Ovary (tissue), 9 donors: Measurements from ENCODE around the gene MGST2. TPM values are rescaled to one million over a fixed set of nuclear protein-coding genes. Genes with fewer than 3 reads are reported as not detected.

Experiments used
- DNase-seq, 5 donors: peaks; one replicate each; pipeline ENCODE4 v3.0.0-alpha.2; 2019 to 2020
- H3K27ac ChIP-seq, 2 donors: fragments of 200-600 bp; one replicate each; pipeline versions ENCODE4 v1.5.1 to v1.8.0; 2019 to 2022
- H3K27me3 ChIP-seq: fragments of 200-600 bp; one replicate; pipeline ENCODE4 v1.8.0; 2022
- H3K36me3 ChIP-seq: fragments of 200-600 bp; sonication (generic); one replicate; pipeline ENCODE4 v1.5.1; 2019
- H3K4me1 ChIP-seq: one replicate; pipeline ENCODE4 v1.8.1; 2013; ENCODE audit warnings: mild to moderate bottlenecking, moderate library complexity; ENCODE audit not compliant: insufficient read depth
- H3K4me3 ChIP-seq: fragments of 200-600 bp; sonication (generic); one replicate; pipeline ENCODE4 v1.5.1; 2017
- H3K9me3 ChIP-seq, 2 donors: fragments of 200-600 bp in 1 of 2; sonication (generic) in 1 of 2; one replicate each; pipeline versions ENCODE4 v1.5.1 to v1.8.1; 2013 to 2019; ENCODE audit warnings: mild to moderate bottlenecking in 1 of 2, moderate library complexity in 1 of 2
- CTCF ChIP-seq, 3 donors: fragments of 450-650 bp in 2 of 3; fragments of 200-600 bp in 1 of 3; IDR thresholded peaks; one replicate each; pipeline versions ENCODE4 v1.5.1 to v1.8.0; 2016 to 2022; ENCODE audit warnings: antibody characterized with exemption in 3 of 3, mild to moderate bottlenecking in 1 of 3
- EP300 ChIP-seq: sonication (generic); formaldehyde crosslinking; IDR thresholded peaks from one replicate; pipeline ENCODE4 v1.6.1; 2017; ENCODE audit warnings: antibody characterized with exemption
- POLR2A ChIP-seq: fragments of 450-650 bp; IDR thresholded peaks from one replicate; pipeline ENCODE4 v1.6.1; 2017; ENCODE audit warnings: antibody characterized with exemption, mild to moderate bottlenecking, moderate library complexity
- WGBS, 3 donors: extraction: QIAGEN DNeasy Blood & Tissue Kit in 1 of 3; methylation state at CpG; one replicate each; pipeline versions ENCODE4 v1.1.5 to v1.1.7; 2013 to 2017; 5-methylcytosine and 5-hydroxymethylcytosine counted together
- intact Hi-C, 4 donors: fragments of 100-400 bp; cut with DNase I; formaldehyde crosslinking; loops; one replicate each; pipeline versions ENCODE4 v1.11.0 to v1.15.1; 2022 to 2023
- polyA plus RNA-seq, 2 donors: library from polyadenylated mRNA; stranded (reverse); fragments of 200-250 nt in 1 of 2; fragments of 350-450 nt in 1 of 2; fragmentation: Illumina TruSeq in 1 of 2; extraction: RNeasy Lipid Tissue Mini Kit (QIAGEN cat#74804) in 1 of 2; gene quantifications; one replicate each; pipeline ENCODE4 v1.2.3, GENCODE V29; 2013 to 2014
- total RNA-seq, 7 donors: library from RNA; depleted of rRNA in 2 of 7; stranded (reverse); fragments of >200 nt in 2 of 7; fragmentation: NEBNext Ultra II Directional in 3 of 7; extraction: Animal tissue kit (Norgen Biotek cat#: 25700) in 3 of 7; gene quantifications; one replicate each; pipeline versions ENCODE4 v1.1.0 to v1.2.4, GENCODE V29; 2016 to 2023
- donor health status: DM: no; HTN: no; CAD: no; lungs with moderate emphysema.
- donor health status: DM: no; HTN: no; CAD: no.
- donor health status: Bipolar disorder and iron deficiency.
- donor health status: DM: yes; HTN: yes; CAD: no.
- donor health status: DM: no; HTN: no; CAD: no.
- donor health status: DM: yes; HTN: yes; CAD: no.

The MGST2 gene
- total and polyA plus RNA-seq, 9 donors, result 14.5 to 76.5 (median 28.3) TPM

GRCh38 chr4:139647184-139647583, 18.4 kb upstream of the MGST2 start:
- H3K36me3 ChIP-seq, result no peaks in the 10 kb centered on the region
- intact Hi-C loops, result loop anchor here (5.0 to 10.0 kb wide), 4 partner anchors 52 to 612 kb away; no protein-coding TSS in a partner anchor
- no peak overlapping the region for H3K4me3 ChIP-seq
- WGBS, 3 donors, result 93 to 95% (median 95%) methylated on average over 1 of the region's 1 CpG
- H3K4me1 ChIP-seq, result peaks cover 3% of the 10 kb centered on the region
- TF ChIP-seq EP300 (no peak), POLR2A (no peak), CTCF (IDR thresholded peaks at IDR 0.05) (no peak)
- no peaks in the 10 kb centered on the region for H3K27me3 ChIP-seq
- no peaks in the 10 kb centered on the region for H3K9me3 ChIP-seq
- no peak overlapping the region for H3K27ac ChIP-seq
- DNase-seq, result no peak

- Histone ChIP-seq H3K4me3 (no peak overlapping the region), H3K36me3 (no peaks in the 10 kb centered on the region), H3K4me1 (peaks cover 3% of the 10 kb centered on the region), H3K27ac (no peak overlapping the region), H3K27me3 (no peaks in the 10 kb centered on the region), H3K9me3 (no peaks in the 10 kb centered on the region)
- TF ChIP-seq EP300 (no peak), POLR2A (no peak)
- WGBS, 3 donors, result 83 to 95% (median 85%) methylated on average over 1 of the region's 1 CpG
- intact Hi-C loops, result loop anchor here (5.0 to 10.0 kb wide), 4 partner anchors 53 to 613 kb away; no protein-coding TSS in a partner anchor
- no peak for DNase-seq
Measured at GRCh38 chr4:139647952-139648351, 17.7 kb upstream of the MGST2 start.

GRCh38 chr4:139651282-139652194, 14.1 kb upstream of the MGST2 start:
- H3K27me3 ChIP-seq, result no peaks in the 10 kb centered on the region
- peaks cover 3% of the 10 kb centered on the region for H3K4me1 ChIP-seq
- 11 to 12% (median 11%) methylated on average over 13 of the region's 13 CpGs for WGBS, 3 donors
- peak; percentile 92 to 94 (median 94) for DNase-seq
- TF ChIP-seq CTCF (IDR thresholded peaks at IDR 0.05) (peak; percentile 71 to 89 (median 84)), POLR2A (no peak)
- intact Hi-C loops, result loop anchor here in 3 of 4 donors (10.0 kb wide), 3 partner anchors 503 to 673 kb away; partner anchors contain the start of gene MAML3 (in 1 of the 3)
- no peaks in the 10 kb centered on the region for H3K36me3 ChIP-seq
- H3K27ac ChIP-seq, result no peak overlapping the region
- no peaks in the 10 kb centered on the region for H3K9me3 ChIP-seq
- H3K4me3 ChIP-seq, result no peak overlapping the region

- no peak for DNase-seq
- intact Hi-C loops, result loop anchor here in 3 of 4 donors (10.0 kb wide), 3 partner anchors 500 to 670 kb away; partner anchors contain the start of gene MAML3 (in 1 of the 3)
- Histone ChIP-seq H3K9me3 (no peaks in the 10 kb centered on the region), H3K36me3 (no peaks in the 10 kb centered on the region), H3K4me3 (no peak overlapping the region), H3K4me1 (peaks cover 3% of the 10 kb centered on the region), H3K27ac (no peak overlapping the region), H3K27me3 (no peaks in the 10 kb centered on the region)
- 70 to 79% (median 71%) methylated on average over 4 of the region's 4 CpGs for WGBS, 3 donors
- TF ChIP-seq POLR2A (no peak), CTCF (IDR thresholded peaks at IDR 0.05) (no peak), EP300 (no peak)
Measured at GRCh38 chr4:139654516-139654915, 11.1 kb upstream of the MGST2 start.
